K562 (cell line): Measurements from ENCODE around the gene RSPH9. TPM values are rescaled to one million over a fixed set of nuclear protein-coding genes. Genes with fewer than 3 reads are reported as not detected.
A peak's percentile ranks its signal among the peaks of the same experiment; 100 is the strongest.

Experiments used
- ARID1B ChIP-seq: fragments of 450-650 bp; IDR thresholded peaks from 2 replicates; pipeline ENCODE4 v1.6.1; 2016; ENCODE audit warnings: antibody characterized with exemption, mild to moderate bottlenecking, inconsistent platforms
- ETV1 ChIP-seq: fragments of 450-650 bp; conservative IDR thresholded peaks from 2 replicates; pipeline ENCODE4 v1.6.1; 2016; ENCODE audit warnings: missing genetic modification characterization, control low read depth, low read depth, missing compliant biosample characterization
- FOSL1 ChIP-seq: fragments of 200-800 bp; sonication (Bioruptor generic); conservative IDR thresholded peaks from 2 replicates; pipeline ENCODE4 v1.6.1; 2016; ENCODE audit warnings: missing genetic modification characterization, missing compliant biosample characterization
- FOXA1 ChIP-seq: fragments of 450-650 bp; IDR thresholded peaks from 2 replicates; pipeline ENCODE4 v1.6.1; 2016; ENCODE audit warnings: mild to moderate bottlenecking, borderline replicate concordance
- FOXA3 ChIP-seq, 2 experiments: fragments of 450-650 bp in 1 of 2; sonication (generic) in 1 of 2; formaldehyde crosslinking; IDR thresholded peaks in 1 of 2; conservative IDR thresholded peaks in 1 of 2; 2 replicates each; pipeline versions ENCODE4 v1.4.0 to v1.8.0; 2020 to 2022; ENCODE audit warnings: mild to moderate bottlenecking in 2 of 2, missing genetic modification reagents in 1 of 2
- MTA3 ChIP-seq: fragments of 450-650 bp; formaldehyde crosslinking; IDR thresholded peaks from 2 replicates; pipeline ENCODE4 v1.6.1; 2017; ENCODE audit warnings: mild to moderate bottlenecking, borderline replicate concordance
- NEUROD1 ChIP-seq: fragments of 150-350 bp; IDR thresholded peaks from 2 replicates; pipeline ENCODE4 v1.6.1; 2014; ENCODE audit warnings: borderline replicate concordance, low read length, low read depth; ENCODE audit not compliant: partially characterized antibody
- NFE2 ChIP-seq: IDR thresholded peaks from 2 replicates; pipeline ENCODE4 v1.6.1; 2014; ENCODE audit warnings: antibody characterized with exemption, low read depth
- RBM14 ChIP-seq: fragments of 200-400 bp; formaldehyde crosslinking; IDR thresholded peaks from 2 replicates; pipeline ENCODE4 v1.6.1; 2018; ENCODE audit warnings: low read depth, mild to moderate bottlenecking, low read length, moderate library complexity, borderline replicate concordance; ENCODE audit not compliant: insufficient read depth
- RBM34 ChIP-seq: fragments of 200-400 bp; formaldehyde crosslinking; IDR thresholded peaks from 2 replicates; pipeline ENCODE4 v1.6.1; 2018; ENCODE audit warnings: low read length, borderline replicate concordance; ENCODE audit not compliant: insufficient read depth
- RBM39 ChIP-seq: fragments of 200-400 bp; formaldehyde crosslinking; optimal IDR thresholded peaks from 2 replicates; pipeline ENCODE3; 2018; ENCODE audit warnings: low read depth, low read length
- SOX6 ChIP-seq: fragments of 450-650 bp; IDR thresholded peaks from 2 replicates; pipeline ENCODE4 v1.6.1; 2014; ENCODE audit warnings: mild to moderate bottlenecking
- STAG1 ChIP-seq: sonication (generic); formaldehyde crosslinking; IDR thresholded peaks from 2 replicates; pipeline ENCODE4 v1.5.0; 2020; ENCODE audit warnings: missing genetic modification reagents, borderline replicate concordance
- ZBED1 ChIP-seq: IDR thresholded peaks from 2 replicates; pipeline ENCODE4 v1.6.1; 2014
- ZNF184 ChIP-seq: sonication (generic); formaldehyde crosslinking; IDR thresholded peaks from 2 replicates; pipeline ENCODE4 v1.5.0; 2020; ENCODE audit warnings: missing genetic modification reagents
- ZNF77 ChIP-seq: fragments of 250-450 bp; sonication (Bioruptor Pico); IDR thresholded peaks from 2 replicates; pipeline ENCODE4 v1.5.0; 2020
- polyA plus RNA-seq, 8 experiments: library from polyadenylated mRNA; depleted of rRNA in 4 of 8; stranded (reverse) in 5 of 8; unstranded in 3 of 8; fragments of >200 nt; fragmentation: Nextera tagmentation in 2 of 8; fragmentation: Illumina TruSeq in 1 of 8; extraction: Ambion mirVana in 2 of 8; extraction: Trizol in 1 of 8; gene quantifications; 2 replicates each; pipeline versions ENCODE4 v1.2.1 to v1.2.3, GENCODE V29; 2011 to 2014; ENCODE audit warnings: inconsistent platforms in 1 of 8, missing spikeins in 1 of 8
- total RNA-seq, 7 experiments: library from RNA; depleted of rRNA in 6 of 7; stranded (reverse); fragments of >200 nt in 6 of 7; fragmentation: Illumina TruSeq in 2 of 7; extraction: Trizol in 2 of 7; gene quantifications; 2 replicates each; pipeline versions ENCODE4 v1.2.1 to v1.2.3, GENCODE V29; 2011 to 2021; ENCODE audit warnings: low replicate concordance in 1 of 7
- TF ChIP-seq, protein P1 (sequence below): fragments of 450-650 bp; IDR thresholded peaks from 2 replicates; pipeline ENCODE4 v1.6.1; 2018; ENCODE audit warnings: mild to moderate bottlenecking, low read depth; ENCODE audit not compliant: partially characterized antibody
- TF ChIP-seq, protein P2 (sequence below): sonication (generic); formaldehyde crosslinking; IDR thresholded peaks from 2 replicates; pipeline ENCODE4 v1.8.1; 2022; ENCODE audit warnings: missing genetic modification reagents

RSPH9 gene
- total and polyA plus RNA-seq, 9 of the 15 experiments (the other 6 are each of a cell fraction or from before 2014, with no cell fraction given): 0.05 to 0.60 (median 0.39) TPM; not detected in 6

DNA sequence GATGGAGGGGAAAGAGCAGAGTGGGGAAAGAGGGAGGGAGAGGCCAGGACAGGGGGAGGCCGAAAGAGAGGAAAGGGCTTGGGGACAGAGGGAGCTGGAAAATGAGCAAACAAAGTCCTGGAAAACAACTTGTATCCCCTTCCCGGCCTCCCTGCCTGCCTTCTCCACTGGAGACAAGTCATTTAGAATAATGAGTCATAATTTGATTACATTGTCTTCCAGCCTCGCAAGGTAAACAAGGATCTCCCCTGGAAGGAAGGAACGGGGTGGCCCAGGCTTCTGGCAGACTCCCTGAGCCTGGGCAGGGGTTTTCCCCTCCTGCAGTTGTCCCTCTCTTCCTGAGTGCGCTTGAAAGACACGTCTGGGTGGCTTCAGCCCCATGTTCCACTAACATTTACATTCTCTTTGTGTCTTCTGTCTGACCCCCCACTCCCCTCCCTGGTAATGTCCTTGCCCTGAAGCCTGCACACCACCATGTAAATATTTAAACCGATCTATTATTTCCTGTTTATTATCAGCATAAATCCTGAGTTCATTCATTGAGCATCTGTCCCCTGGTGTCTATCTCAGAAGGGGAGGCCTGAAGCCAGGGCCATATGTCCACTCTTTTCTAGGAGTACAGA is 54.8 kb downstream of the RSPH9 start (continued):
- TF ChIP-seq, protein P1, sequence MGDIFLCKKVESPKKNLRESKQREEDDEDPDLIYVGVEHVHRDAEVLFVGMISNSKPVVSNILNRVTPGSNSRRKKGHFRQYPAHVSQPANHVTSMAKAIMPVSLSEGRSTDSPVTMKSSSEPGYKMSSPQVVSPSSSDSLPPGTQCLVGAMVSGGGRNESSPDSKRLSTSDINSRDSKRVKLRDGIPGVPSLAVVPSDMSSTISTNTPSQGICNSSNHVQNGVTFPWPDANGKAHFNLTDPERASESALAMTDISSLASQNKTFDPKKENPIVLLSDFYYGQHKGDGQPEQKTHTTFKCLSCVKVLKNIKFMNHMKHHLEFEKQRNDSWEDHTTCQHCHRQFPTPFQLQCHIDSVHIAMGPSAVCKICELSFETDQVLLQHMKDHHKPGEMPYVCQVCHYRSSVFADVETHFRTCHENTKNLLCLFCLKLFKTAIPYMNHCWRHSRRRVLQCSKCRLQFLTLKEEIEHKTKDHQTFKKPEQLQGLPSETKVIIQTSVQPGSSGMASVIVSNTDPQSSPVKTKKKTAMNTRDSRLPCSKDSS: no peak
- TF ChIP-seq NEUROD1 (no peak), RBM34 (no peak), MTA3 (no peak), ZBED1 (no peak), ZNF184 (CRISPR knock-in tag) (no peak), FOSL1 (tag) (peak; percentile 75), ARID1B (0 out of 2 replicates have a peak, but pooled peaks have one; percentile 15), RBM14 (no peak), SOX6 (peak; percentile 37; the same call in 1 of the 2 replicates), STAG1 (CRISPR knock-in tag) (no peak), NFE2 (no peak), RBM39 (no peak), FOXA1 (no peak), FOXA3 (CRISPR knock-in tag; conservative IDR thresholded peaks at IDR 0.05 in 1 of 2, IDR thresholded peaks at IDR 0.05 in 1 of 2) (peak in 1 of 2 experiments; percentile 92; a peak in 3 of 4 replicates), ETV1 (tag) (no peak), ZNF77 (CRISPR knock-in tag) (no peak)
- TF ChIP-seq, protein P2, sequence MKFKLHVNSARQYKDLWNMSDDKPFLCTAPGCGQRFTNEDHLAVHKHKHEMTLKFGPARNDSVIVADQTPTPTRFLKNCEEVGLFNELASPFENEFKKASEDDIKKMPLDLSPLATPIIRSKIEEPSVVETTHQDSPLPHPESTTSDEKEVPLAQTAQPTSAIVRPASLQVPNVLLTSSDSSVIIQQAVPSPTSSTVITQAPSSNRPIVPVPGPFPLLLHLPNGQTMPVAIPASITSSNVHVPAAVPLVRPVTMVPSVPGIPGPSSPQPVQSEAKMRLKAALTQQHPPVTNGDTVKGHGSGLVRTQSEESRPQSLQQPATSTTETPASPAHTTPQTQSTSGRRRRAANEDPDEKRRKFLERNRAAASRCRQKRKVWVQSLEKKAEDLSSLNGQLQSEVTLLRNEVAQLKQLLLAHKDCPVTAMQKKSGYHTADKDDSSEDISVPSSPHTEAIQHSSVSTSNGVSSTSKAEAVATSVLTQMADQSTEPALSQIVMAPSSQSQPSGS (CRISPR knock-in tag): no peak
